GM19438 (cell line): Measurements from ENCODE around the gene GPR158.

Experiments
- ATAC-seq: cut with Tn5 transposase; IDR thresholded peaks from one replicate; pipeline ENCODE4 v1.9.1; 2021; ENCODE audit warnings: low read depth; ENCODE audit not compliant: unreplicated experiment

Gene GPR158

GRCh38 chr10:25564351-25564750 lies 389.6 kb downstream of the GPR158 start:
- ATAC-seq: no peak

GRCh38 chr10:25565570-25565969 lies 390.8 kb downstream of the GPR158 start:
- no peak for ATAC-seq

GRCh38 chr10:25573316-25573715 lies 398.5 kb downstream of the GPR158 start:
- ATAC-seq: no peak

- no peak for ATAC-seq
Observed at GRCh38 chr10:25575343-25575742, 400.5 kb downstream of the GPR158 start.

- no peak for ATAC-seq
Observed at GRCh38 chr10:25578061-25578460, 403.3 kb downstream of the GPR158 start.

- no peak for ATAC-seq
Observed at GRCh38 chr10:25582961-25583360, 408.2 kb downstream of the GPR158 start.

- no peak for ATAC-seq
Observed at GRCh38 chr10:25600651-25601050, 425.9 kb downstream of the GPR158 start.

GRCh38 chr10:25604591-25604990 lies 429.8 kb downstream of the GPR158 start:
- ATAC-seq: no peak

GRCh38 chr10:25614652-25615051 lies 439.9 kb downstream of the GPR158 start:
- ATAC-seq: no peak

- no peak for ATAC-seq
Observed at GRCh38 chr10:25615926-25616325, 441.1 kb downstream of the GPR158 start.

GRCh38 chr10:25616903-25617592 lies 442.2 kb downstream of the GPR158 start:
- ATAC-seq: no peak

- no peak for ATAC-seq
Observed at GRCh38 chr10:25627606-25628005, 452.8 kb downstream of the GPR158 start.

- no peak for ATAC-seq
Observed at GRCh38 chr10:25629333-25629732, 454.5 kb downstream of the GPR158 start.

- ATAC-seq: no peak
Observed at GRCh38 chr10:25631471-25631870, 456.7 kb downstream of the GPR158 start.

GRCh38 chr10:25632802-25633201 lies 458.0 kb downstream of the GPR158 start:
- ATAC-seq: no peak

- ATAC-seq: no peak
Observed at GRCh38 chr10:25633542-25633941, 458.7 kb downstream of the GPR158 start.

- ATAC-seq: no peak
Observed at GRCh38 chr10:25639646-25640045, 464.8 kb downstream of the GPR158 start.

GRCh38 chr10:25641595-25641994 lies 466.8 kb downstream of the GPR158 start:
- ATAC-seq: no peak

GRCh38 chr10:25642721-25643120 lies 467.9 kb downstream of the GPR158 start:
- no peak for ATAC-seq

- no peak for ATAC-seq
Observed at GRCh38 chr10:25646371-25646770, 471.6 kb downstream of the GPR158 start.

- ATAC-seq: no peak
Observed at GRCh38 chr10:25651534-25651933, 476.7 kb downstream of the GPR158 start.
